ENCODE measurements around the gene ELMO3. TPM values are rescaled to one million over a fixed set of nuclear protein-coding genes. Genes with fewer than 3 reads are reported as not detected.

The ELMO3 gene
- total and polyA plus RNA-seq, 7 donors, result 0.26 to 0.82 (median 0.53) TPM

GRCh38 chr16:67170949-67171649 is 27.8 kb upstream of the ELMO3 start:
- Histone ChIP-seq H3K36me3 (ENCODE audit: insufficient read depth in 1 of 2, low read depth in 1 of 2) (peaks cover 0 to 30% of the 10 kb centered on the region in 2 donors), H3K9me3 (no peaks in the 10 kb centered on the region), H3K27ac (peak overlapping the region; percentile 97), H3K4me3 (peak overlapping the region; percentile 73), H3K27me3 (ENCODE audit: insufficient read depth in 3 of 3, low read length in 2 of 3) (no peaks in the 10 kb centered on the region), H3K4me1 (peaks cover 49% of the 10 kb centered on the region)
- no peak for DNase-seq
- WGBS, 3 donors, result 12 to 20% (median 19%) methylated on average over 13 to 14 of the region's 14 CpGs
- intact Hi-C loops (cut with DNase I), result no loop called here
- TF ChIP-seq CTCF (IDR thresholded peaks at IDR 0.05), result no peak
- peak; percentile 9 to 37 (median 24) for ATAC-seq

- ATAC-seq (no peak), DNase-seq (no peak)
- no peaks in the 10 kb centered on the region for H3K27me3 ChIP-seq (ENCODE audit: insufficient read depth in 3 of 3, low read length in 2 of 3)
- intact Hi-C loops (cut with DNase I), result no loop called here
- no peak for TF ChIP-seq CTCF (IDR thresholded peaks at IDR 0.05)
- peak overlapping the region; percentile 97 for H3K27ac ChIP-seq
- H3K9me3 ChIP-seq, result no peaks in the 10 kb centered on the region
- peaks cover 59% of the 10 kb centered on the region for H3K4me1 ChIP-seq
- WGBS, 3 donors, result 71 to 83% (median 82%) methylated on average over 1 of the region's 1 CpG
- peak overlapping the region; percentile 67 for H3K4me3 ChIP-seq
- peaks cover 0 to 15% of the 10 kb centered on the region in 2 donors for H3K36me3 ChIP-seq (ENCODE audit: insufficient read depth in 1 of 2, low read depth in 1 of 2)
Measured at GRCh38 chr16:67173323-67173722, 25.6 kb upstream of the ELMO3 start.

- ATAC-seq (peak; percentile 68 to 70 (median 68)), DNase-seq (peak; percentile 91 to 95)
- H3K4me1 ChIP-seq, result peaks cover 57% of the 10 kb centered on the region
- peaks cover 0 to 12% of the 10 kb centered on the region in 2 donors for H3K36me3 ChIP-seq (ENCODE audit: insufficient read depth in 1 of 2, low read depth in 1 of 2)
- peak; percentile 12 for TF ChIP-seq CTCF (IDR thresholded peaks at IDR 0.05)
- WGBS, 3 donors, result 1 to 2% (median 1%) methylated on average over 41 to 71 of the region's 71 CpGs
- H3K27me3 ChIP-seq (ENCODE audit: insufficient read depth in 3 of 3, low read length in 2 of 3), result no peaks in the 10 kb centered on the region
- intact Hi-C loops (cut with DNase I), result no loop called here
- H3K9me3 ChIP-seq, result no peaks in the 10 kb centered on the region
- peak overlapping the region; percentile 97 for H3K27ac ChIP-seq
- peak overlapping the region; percentile 67 for H3K4me3 ChIP-seq
Measured at GRCh38 chr16:67173808-67174705, 24.9 kb upstream of the ELMO3 start.

- peaks cover 0 to 10% of the 10 kb centered on the region in 2 donors for H3K36me3 ChIP-seq (ENCODE audit: insufficient read depth in 1 of 2, low read depth in 1 of 2)
- intact Hi-C loops (cut with DNase I), result no loop called here
- H3K9me3 ChIP-seq, result no peaks in the 10 kb centered on the region
- ATAC-seq (no peak), DNase-seq (no peak)
- TF ChIP-seq CTCF (IDR thresholded peaks at IDR 0.05), result no peak
- no peaks in the 10 kb centered on the region for H3K27me3 ChIP-seq (ENCODE audit: insufficient read depth in 3 of 3, low read length in 2 of 3)
- peaks cover 50% of the 10 kb centered on the region for H3K4me1 ChIP-seq
- peak overlapping the region; percentile 97 for H3K27ac ChIP-seq
- 46 to 49% (median 47%) methylated on average over 30 to 31 of the region's 31 CpGs for whole genome bisulfite sequencing, 3 donors
- peak overlapping the region; percentile 67 for H3K4me3 ChIP-seq
Measured at GRCh38 chr16:67174706-67175231, 24.2 kb upstream of the ELMO3 start.
